HFF-Myc (cell line): ENCODE data around the gene LOXL4.

Experiments used
- DNase-seq: peaks from one replicate; pipeline ENCODE4 v3.0.0-alpha.2; 2011; ENCODE audit warnings: low read depth; ENCODE audit errors: extremely low read depth
- H3K4me3 ChIP-seq: replicated peaks from 2 replicates; pipeline ENCODE4 v1.5.1; 2011; ENCODE audit warnings: low read depth, mild to moderate bottlenecking, control low read depth, low read length
- CTCF ChIP-seq: IDR thresholded peaks from 2 replicates; pipeline ENCODE4 v1.5.1; 2012; ENCODE audit warnings: mild to moderate bottlenecking, low read depth, low read length, control low read depth; ENCODE audit errors: missing control alignments

LOXL4 gene

DNA sequence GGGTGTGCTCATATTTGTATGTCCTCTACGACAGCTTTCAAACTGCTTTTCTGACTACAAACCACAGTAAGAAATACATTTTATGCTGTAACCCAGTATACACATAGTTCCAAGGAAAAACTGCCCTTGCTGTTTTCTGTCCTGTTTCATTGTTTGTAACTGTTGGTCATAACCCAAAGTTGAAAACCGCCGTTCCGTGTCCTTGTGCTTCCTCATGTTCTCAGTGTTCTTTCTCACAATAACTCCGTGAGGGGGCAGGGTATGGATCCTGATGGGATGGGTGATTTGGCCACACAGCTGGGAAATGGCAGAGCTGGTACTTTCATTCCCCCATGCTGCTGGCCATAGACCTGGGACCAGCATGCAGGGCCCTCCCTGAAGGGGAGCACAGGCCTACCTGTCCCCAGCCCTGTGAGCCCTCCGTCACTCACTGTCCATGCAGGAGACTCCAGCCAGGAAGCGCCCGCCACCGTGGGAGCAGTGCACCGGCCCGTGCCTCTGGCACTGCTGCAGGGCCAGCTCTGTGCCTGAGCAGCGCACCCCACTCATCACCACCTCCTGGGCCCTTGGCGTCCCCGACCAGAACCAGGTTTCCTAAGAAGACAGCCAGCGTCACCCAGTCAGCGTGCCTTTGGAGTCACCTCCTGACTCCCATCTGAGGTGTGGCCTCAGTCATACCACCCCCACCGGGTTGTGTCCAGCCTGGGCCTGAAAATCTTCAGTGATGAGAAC, 12.7 kb downstream of the LOXL4 start:
- no peak overlapping the region for H3K4me3 ChIP-seq
- TF ChIP-seq CTCF: no peak
- DNase-seq: no peak

GRCh38 chr10:98254234-98254974, 13.6 kb downstream of the LOXL4 start:
- TF ChIP-seq CTCF: no peak
- no peak overlapping the region for H3K4me3 ChIP-seq
- no peak for DNase-seq

DNA sequence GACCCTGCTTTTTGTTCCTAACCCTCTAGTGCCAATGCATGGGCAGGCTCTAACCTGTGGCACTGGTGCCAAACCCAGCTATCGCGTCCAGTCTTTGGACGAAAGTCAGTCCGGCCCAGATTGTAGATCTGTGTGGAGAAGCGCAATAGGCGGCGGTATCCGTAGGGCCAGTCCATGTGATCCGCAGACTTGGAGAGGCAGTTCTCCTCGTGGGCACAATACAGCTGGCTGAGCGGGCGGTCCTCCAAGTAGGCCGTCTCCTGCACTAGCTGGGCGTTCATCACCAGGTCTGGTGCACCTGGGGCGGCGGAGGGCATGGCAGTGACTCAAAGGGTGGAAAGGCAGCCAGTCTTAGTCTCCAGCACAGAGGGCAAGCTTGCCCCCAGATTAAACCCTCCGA, 14.5 kb downstream of the LOXL4 start:
- no peak overlapping the region for H3K4me3 ChIP-seq
- no peak for DNase-seq
- TF ChIP-seq CTCF: no peak

DNA sequence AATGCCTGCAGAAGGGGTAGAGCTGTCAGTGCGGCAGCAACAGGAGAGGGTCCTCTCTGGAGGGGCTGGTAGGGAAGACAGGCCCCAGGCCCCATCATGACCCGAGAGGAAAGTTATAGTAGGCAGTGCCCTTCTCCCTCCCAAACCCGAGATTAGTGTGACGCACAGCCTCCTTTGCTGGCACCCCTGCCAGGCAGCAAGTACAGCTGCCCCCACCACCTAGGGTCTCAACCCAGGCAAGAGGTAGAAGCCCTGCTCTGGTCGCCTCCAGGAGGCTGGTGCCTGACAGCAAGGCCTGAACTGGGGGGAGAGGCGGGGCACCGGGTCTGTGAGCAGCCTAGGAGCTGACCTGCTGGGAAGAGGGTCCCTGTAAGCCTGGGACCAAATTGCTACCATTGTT, 15.5 kb downstream of the LOXL4 start:
- no peak for DNase-seq
- no peak for TF ChIP-seq CTCF
- H3K4me3 ChIP-seq: no peak overlapping the region

GRCh38 chr10:98251399-98251798, 16.6 kb downstream of the LOXL4 start:
- H3K4me3 ChIP-seq: no peak overlapping the region
- DNase-seq: no peak
- no peak for TF ChIP-seq CTCF

- H3K4me3 ChIP-seq: no peak overlapping the region
- no peak for TF ChIP-seq CTCF
- DNase-seq: no peak
Observed at GRCh38 chr10:98249134-98249533, 18.9 kb downstream of the LOXL4 start.
